Bone marrow (tissue), 2 donors: Measurements from ENCODE around the gene MINDY2.
"Not testable (repeated sequence)": the region's sequence is repeated elsewhere in the genome, so short reads cannot be mapped to it uniquely, and the experiment has no call there.

Experiments
- DNase-seq, 2 donors: peaks; one replicate each; lab custom pipeline; 2025; lab: John Stamatoyannopoulos, UW

The MINDY2 gene

DNA sequence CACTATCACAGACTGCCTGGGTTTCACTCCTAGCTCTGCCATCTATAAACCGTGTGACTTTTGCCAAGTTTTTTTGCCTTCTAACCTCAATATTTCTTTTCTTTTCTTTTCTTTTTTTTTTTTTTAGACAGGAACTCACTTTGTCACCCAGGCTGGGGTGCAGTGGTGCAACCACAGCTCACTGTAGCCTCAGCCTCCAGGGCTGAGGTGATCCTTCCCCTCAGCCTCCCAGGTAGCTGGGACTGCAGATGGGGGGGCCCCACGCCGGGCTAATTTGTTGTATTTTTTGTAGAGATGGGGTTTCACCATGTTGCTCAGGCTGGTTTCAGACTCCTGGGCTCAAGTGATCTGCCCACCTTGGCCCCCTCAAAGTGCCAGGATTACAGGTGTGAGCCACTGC is 18.4 kb upstream of the MINDY2 start:
- DNase-seq, result no peak

DNA sequence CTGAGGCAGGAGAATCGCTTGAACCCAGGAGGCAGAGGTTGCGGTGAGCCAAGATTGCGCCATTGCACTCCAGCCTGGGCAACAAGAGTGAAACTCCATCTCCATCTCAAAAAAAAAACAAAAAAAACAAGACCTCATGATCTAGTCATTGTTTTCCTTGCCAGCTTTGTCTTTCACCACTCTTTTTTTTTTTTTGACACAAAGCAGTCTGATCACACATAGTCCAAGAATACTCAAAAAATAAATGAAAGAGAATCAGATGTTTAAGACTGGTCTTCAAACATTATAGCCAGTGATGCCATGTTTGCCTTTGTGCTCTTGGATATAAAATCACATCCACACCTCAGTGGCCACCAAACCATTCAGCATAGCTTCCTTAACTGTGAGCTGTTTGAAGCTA is 15.8 kb upstream of the MINDY2 start:
- DNase-seq, result no peak

GRCh38 chr15:58755956-58756355 is 15.1 kb upstream of the MINDY2 start:
- no peak for DNase-seq

DNA sequence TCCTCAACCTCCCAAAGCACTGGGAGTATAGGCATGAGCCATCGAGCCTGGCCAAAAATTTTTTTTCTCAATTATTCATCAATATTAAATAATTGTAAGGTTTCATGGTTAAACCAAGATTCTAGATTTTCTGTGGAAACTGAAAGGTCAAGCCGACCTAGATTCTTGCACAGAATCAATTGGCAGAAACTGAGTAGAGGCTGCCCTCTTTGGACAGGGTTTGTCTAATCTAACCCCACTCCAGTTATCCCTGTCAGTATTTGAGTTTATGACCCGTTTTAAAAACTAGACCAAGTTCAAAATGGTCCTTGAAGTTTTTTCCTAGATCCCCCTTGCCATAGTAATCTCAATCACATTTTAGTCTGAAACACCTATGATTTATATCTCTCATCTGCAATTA is 13.0 kb upstream of the MINDY2 start:
- DNase-seq, result no peak

GRCh38 chr15:58760385-58761009 is 10.6 kb upstream of the MINDY2 start:
- DNase-seq, result no peak

GRCh38 chr15:58761010-58761388 is 10.1 kb upstream of the MINDY2 start:
- no peak for DNase-seq

DNA sequence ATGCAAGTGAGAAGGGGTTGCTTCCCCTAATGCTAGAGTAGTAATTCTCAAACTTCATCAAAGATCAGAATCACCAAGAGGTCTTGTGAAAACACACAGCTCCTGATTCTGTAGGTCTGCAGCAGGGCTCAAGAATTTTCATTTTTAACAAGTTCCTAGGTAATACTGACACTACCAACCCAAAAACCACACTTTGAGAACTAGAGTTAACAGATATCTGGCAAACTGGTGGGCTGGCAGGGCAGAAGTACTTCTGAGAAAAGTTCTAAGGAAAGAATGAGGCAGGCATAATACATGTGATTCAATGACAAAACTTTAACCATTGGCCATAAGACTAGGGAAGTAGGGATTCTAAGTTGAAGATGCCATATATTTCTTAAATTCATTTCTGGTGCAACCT is 8.8 kb upstream of the MINDY2 start:
- DNase-seq, result no peak

DNA sequence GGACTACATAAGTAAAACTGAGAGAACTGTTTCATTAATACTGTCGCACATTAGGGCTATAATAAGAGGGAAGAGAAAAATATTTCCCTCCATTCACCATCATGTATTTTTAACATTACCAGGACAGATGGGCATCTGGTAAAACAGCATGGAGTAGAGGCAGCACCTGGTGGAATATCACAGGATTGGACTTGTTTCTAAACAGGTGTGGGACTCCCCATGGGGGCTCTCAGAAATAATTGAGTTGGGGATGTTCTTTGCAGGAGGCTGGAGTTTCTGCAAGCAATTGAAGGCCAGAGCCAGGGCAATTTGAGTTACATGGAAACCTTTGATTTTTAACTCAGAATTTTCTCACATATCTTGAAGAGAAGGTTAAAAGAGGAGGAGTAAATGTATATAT is 8.4 kb upstream of the MINDY2 start:
- DNase-seq, result no peak

DNA sequence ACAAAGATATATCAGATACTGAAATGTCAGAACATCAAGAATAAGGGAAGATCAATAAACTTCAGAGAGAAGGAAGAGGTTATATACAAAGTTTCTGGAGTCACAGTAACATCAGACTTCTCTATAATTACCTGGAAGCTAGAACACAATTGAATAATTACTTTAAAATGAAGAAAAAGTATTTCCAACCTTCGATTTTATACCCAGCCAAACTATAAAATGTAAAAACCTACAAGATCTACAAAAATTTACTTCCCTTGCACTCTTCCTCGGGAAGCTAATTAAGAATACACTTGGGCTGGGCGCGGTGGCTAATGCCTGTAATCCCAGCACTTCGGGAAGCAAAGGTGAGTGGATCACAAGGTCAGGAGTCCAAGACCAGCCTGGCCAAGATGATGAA is 6.6 kb upstream of the MINDY2 start:
- DNase-seq, result no peak

- DNase-seq, result no peak
Observed at GRCh38 chr15:58766290-58766689, 4.8 kb upstream of the MINDY2 start.

DNA sequence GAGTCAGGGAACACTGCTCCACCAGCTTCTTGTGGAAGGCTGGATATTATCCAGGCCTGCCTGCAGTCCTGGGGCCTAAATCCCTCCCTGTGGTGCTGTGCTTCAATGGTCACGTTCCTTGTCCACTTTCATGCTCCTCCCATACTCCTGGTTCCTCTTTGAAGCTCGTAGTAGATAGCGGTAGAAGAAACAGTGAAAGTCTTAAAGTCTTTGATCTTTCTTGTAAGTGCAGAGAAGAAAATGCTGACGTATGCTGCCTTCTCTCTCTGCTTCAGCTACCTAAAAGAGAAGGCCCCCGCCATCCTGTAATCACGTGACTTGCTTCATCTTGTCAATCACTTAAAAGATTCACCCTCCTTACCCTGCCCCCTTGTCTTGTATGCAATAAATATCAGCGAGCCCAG is 2.5 kb upstream of the MINDY2 start:
- DNase-seq, result not testable (repeated sequence)

DNA sequence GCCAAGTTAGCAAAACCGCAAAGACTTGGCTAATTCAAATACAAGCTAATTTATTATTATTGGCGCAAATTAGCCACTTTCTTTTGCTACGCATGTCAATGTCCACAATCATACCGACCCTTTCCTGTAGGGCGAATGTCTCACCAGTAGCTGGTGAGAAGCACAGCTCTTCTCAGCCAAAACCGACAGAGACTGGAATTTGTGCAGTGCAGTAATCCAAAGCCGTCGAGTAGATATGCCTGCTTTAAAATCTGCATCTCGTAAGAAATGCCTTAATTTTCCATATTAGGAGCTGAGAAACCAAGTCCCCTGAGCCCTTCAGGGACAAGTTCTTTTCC is 614 bp upstream of the MINDY2 start:
- DNase-seq, result no peak

DNA sequence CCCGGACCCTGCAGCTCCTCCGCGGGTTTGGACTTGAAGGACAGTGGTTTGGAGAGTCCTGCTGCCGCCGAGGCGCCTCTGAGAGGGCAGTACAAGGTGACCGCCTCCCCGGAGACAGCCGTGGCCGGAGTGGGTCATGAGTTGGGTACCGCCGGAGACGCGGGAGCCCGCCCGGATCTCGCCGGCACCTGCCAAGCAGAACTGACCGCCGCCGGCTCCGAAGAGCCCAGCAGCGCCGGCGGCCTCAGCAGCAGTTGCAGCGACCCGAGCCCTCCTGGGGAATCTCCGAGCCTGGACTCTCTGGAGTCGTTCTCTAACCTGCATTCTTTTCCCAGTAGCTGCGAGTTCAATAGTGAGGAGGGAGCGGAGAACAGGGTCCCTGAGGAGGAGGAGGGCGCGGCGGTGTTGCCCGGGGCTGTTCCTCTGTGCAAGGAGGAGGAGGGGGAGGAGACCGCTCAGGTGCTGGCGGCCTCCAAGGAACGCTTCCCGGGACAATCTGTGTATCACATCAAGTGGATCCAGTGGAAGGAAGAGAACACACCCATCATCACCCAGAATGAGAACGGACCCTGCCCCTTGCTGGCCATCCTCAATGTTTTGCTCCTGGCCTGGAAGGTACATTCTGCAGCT is 634 bp downstream of the MINDY2 start:
- no peak for DNase-seq

DNA sequence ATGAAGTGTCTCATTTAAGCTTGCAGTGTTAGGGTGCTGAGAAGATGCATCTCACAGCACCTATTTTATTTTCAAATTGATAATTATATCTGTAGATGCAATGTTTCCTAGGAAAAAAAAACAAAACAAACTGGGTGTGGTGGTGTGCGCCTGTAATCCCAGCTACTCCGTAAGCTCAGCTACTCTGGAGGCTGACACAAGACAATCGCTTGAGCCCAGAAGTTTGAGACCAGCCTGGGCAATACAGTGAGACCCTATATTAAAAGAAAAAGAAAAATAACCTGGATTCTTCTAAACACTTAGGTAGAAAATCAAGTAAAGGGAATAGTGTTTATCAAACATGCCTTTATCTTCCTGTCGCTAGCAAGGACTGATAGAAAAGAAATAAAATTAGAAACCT is 1.9 kb downstream of the MINDY2 start:
- DNase-seq, result no peak

- DNase-seq, result no peak
Observed at GRCh38 chr15:58775402-58775801, 4.3 kb downstream of the MINDY2 start.

GRCh38 chr15:58777107-58777506 is 6.0 kb downstream of the MINDY2 start:
- no peak for DNase-seq

DNA sequence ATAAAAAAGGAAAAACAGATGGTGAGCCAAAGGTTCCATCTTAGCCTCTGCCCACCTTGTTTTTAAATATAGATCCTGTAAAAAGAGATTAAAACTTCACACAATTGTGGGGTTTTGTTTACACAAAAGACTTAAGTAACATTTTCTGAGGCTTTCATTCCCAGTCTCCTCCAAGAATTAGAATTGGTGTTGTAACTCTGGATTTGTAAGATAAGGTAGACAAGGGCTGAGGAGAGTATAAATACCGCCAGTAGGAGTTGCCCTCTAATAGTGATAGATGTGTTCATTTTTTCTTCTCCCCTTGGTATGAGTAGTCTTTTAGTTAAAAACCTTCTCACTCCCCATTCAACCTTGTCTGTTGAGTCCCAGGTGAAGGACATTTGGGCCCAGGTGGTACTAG is 8.5 kb downstream of the MINDY2 start:
- no peak for DNase-seq

DNA sequence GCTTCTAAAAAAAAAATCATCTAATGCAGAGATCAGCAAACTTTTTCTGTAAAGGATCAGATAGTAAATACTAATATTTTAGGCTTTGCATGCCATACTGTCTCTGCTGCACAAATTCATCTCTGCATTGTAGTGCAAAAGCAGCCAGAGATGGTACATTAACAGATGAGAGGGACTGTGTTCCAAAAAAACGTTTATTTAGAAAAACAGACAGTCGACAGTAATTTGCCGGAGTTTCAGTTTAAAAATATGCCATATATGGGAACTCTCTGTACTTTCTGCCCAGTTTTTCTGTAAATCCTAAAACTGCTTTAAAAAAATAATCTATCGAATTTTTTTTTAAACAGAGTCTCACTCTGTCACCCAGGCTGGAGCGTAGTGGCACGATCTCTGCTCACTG is 14.3 kb downstream of the MINDY2 start:
- DNase-seq, result no peak

DNA sequence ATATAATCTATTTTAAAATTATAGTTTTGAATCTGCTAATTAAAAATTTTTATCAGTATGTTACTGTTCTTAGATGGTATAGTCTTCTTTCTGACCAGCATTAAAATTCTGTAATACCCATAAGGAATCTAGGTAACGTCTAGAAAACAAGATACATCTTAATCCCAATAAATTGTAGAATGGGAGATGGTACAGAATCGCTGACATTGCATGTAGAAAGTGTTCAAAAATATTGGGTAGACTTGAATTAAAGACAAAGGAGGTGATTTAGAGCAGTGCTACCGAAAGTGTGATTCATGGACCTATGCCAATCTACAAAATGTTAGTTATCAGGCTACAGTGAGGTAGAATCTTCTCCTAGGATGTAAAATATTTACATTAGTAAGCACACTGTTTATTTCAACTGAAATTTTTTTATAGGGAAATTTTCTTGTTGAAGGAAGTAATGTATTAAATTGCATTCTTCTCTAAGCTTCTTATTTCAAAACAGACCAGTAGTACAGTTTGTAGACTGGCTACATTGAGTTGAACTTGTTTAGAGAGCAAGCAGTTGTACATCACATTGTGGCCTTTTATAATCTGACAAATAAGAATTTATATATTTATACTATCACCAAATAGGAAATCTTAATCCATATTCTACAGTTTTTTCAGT is 17.1 kb downstream of the MINDY2 start:
- DNase-seq, result no peak

- no peak for DNase-seq
Observed at GRCh38 chr15:58793862-58794261, 22.8 kb downstream of the MINDY2 start.

DNA sequence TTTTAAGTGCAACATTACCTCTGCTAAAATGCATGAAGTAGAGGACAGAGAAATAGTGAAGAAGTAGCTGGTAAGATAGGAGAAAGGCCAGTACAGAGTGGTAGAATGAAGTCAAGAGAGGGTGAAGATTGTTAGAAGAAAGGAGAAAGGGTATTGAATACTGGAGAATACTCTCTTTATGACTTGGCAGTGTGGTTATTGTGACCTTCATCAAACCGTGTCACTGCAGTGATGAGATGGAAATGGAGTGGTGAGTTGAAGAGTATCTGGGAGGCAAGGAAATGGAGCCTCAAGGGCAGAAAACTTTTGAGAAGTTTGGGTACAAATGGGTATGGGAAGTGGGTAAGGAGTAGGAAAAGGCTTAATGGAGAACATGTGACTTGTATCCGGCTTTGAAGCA is 24.7 kb downstream of the MINDY2 start:
- DNase-seq, result no peak

DNA sequence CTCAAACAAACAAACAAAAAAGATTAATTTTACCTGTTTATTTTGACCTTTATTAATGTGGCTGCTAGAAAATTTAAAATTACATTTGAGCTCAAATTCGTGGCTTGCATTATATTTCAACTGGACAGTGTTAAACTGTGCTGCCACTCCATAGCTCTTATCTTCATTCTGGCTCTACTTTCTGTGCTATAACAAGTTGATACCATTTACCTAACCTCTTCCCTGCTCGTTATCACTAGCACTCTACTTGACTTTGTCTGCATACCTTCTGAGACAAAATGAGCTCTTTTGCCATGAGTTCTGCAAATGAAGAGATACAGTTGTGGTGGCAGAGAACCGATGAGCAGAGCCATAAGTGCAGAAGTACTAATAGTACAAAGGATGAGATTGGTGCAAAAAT is 26.4 kb downstream of the MINDY2 start:
- no peak for DNase-seq

- no peak for DNase-seq
Observed at GRCh38 chr15:58805095-58805494, 34.0 kb downstream of the MINDY2 start.

GRCh38 chr15:58823267-58823666 is 52.2 kb downstream of the MINDY2 start:
- not testable (repeated sequence) for DNase-seq
